NCI-H345 treated with DMSO at 0.1 percent for 48 hours (cell line): ENCODE data around the gene EGFLAM.
A peak's percentile ranks its signal among the peaks of the same experiment; 100 is the strongest.

Experiments
- DNase-seq: peaks from one replicate; lab custom pipeline; 2025; ENCODE audit not compliant: unreplicated experiment; lab: John Stamatoyannopoulos, UW

The EGFLAM gene

DNA sequence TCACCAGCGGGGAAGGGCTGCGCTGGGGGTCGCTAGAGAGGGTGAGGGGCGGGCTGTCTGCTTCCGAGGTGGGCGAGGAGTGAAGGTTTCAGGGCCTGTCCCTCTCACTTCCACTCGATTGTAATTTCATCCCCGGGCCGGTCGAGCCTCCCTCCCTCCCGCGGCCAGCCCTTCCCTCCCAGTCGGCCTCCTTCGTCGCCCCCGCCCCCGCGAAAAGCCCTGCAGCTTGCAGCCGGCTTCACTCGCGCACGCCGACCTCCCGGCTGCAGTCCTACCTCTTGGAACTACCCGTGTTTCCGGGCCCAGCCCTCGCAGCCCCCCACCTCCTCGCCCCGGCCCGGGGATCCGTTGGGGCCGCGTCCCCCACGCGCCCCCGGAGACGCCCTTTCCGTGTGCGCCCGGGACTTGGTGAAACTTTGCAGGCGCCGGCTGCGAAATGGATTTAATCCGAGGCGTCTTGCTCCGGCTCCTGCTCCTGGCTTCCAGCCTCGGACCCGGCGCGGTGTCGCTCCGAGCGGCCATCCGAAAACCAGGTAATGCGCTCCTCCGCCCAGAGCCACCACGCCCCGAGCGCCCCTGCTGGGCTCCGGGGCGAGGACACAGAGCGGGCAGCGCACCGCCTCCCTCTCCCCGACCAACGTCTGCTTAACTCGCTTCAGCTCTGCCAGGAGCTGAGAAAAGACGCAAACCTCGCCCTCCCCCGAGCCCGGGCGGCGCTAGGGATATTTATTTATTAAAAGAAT, at the start of gene EGFLAM:
Gene EGFLAM, plus strand, starts transcription at position 241 of the 743 bp plus-strand sequence. Its CDS starts 196 bp downstream, at position 437.
- peak; percentile 1 for DNase-seq

DNA sequence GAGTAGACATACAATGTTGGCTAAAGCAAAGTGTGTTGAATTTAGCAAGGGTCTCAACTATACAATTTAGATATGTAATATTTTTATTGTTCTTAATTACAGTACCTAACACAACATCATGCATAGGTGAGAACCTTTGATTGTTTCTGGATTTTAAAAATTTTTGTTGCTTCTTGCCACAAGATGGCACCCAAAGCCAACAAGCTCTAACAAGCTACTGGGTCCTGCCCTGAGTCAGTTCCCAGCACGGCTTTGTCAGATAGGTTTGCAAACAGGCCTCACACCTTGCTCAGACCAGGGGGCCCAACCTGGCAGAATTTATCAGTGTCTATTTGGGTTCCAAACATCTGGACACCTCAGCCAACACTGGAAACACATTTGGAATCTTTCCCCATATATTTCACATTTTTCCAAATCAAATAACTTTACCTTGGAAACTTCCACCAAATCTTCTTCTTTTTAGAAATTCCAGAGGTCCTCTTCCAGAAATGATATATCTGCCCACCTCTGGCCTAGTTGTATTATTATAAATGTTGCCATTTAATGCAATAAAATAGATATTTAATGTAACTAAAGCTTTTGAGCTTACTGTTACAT, 49.5 kb upstream of the EGFLAM start:
- no peak for DNase-seq

DNA sequence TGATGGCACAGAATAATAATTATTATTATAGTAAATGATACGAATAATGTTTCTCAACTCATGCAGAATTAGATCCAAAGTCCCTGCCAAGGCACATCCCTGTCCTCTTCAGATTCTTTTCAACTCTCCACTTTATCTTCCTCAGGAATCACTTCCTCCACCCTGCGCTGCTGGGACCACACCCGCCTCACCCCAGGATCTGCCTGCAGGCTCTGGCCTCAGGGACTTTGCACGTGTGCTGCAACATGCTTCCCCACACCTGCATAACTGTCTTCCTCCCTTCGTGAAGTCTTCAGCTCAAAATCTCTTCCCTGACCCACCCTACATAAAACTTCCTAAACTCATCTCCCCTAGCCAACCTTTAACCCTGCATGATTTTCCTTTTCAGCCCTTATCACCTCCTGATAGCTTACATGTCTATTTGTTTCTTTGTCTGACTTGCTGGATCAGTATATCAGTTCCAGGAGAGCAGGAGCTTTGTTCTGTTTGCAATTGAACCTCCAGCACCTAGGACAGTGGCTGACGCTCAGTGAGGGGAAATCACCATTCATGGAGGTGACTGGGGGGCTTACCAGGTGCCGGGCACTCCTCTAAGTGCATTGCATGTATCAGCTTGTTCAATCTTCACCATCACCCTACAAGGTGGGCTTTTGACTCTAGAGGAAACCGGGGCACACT, 47.5 kb upstream of the EGFLAM start:
- no peak for DNase-seq

DNA sequence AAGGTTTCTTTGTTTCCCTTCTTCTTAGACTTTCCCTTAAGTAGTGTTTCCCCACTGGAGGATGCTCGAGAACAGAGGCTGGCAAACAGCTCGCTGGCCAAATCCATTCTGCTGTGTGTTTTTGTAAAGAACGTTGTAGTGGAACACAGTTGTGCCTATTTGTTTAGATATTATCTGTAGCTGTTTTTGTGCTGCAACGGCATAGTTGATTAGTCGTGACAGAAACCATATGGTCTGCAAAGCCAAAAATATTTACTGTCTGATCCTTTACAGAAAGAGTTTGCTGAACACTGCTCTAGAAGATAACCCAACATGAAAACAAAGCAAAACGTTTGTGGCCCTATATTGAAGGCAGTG, 47.0 kb upstream of the EGFLAM start:
- no peak for DNase-seq

DNA sequence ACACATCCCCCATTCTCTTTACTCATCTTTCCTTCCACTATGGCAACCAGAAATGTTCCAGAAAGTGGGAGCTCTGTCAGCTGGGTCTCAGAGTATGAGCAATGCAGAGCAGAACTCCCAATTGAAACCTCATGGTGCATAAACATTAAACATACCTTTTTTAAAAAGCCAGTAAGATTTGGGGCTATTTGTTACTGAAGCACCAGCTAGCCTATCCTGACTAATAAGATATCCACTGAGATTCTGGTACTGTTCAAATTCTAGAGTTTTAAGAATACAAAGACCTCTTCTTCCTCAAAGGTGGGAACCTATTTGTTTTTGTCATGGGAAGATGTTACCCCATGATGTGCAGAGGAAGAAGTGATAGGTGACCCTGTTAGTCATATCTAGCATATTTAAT, 46.1 kb upstream of the EGFLAM start:
- DNase-seq: no peak

DNA sequence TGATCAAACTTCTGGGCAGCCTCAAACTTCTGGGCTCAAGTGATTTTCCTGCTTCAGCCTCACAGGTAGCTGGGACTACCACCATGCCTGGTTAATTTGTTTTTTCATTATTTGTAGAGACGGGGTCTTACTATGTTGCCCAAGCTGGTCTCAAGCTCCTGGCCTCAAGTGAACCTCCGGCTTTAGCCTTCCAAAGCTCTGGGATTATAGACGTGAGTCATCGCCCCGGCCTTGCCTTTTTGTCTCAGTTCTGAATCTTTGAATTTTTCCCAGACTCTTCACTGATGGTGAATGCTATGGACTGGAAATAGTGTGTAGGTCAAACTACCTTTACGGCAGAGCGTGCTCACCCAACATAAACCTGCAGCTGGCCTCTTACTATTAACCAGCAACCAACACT, 32.3 kb upstream of the EGFLAM start:
- no peak for DNase-seq

DNA sequence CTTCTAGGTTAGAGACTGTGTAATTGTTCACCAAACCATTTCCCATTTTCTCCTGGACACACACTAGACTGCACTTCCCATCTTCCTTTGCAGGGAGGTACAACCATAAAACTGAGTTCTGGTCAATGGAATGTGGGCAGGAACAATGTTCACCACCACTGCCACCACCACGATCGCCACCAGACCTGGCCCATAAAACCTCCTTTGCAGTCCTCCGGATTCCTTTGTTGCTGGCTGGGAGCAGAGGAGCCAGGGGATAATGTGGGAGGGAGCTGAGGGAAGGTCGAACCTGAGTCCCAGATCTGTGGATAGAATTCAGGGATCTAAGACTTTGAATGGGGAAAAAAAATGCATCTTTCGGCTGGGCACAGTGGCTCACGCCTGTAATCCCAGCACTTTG, 29.4 kb upstream of the EGFLAM start:
- DNase-seq: no peak

DNA sequence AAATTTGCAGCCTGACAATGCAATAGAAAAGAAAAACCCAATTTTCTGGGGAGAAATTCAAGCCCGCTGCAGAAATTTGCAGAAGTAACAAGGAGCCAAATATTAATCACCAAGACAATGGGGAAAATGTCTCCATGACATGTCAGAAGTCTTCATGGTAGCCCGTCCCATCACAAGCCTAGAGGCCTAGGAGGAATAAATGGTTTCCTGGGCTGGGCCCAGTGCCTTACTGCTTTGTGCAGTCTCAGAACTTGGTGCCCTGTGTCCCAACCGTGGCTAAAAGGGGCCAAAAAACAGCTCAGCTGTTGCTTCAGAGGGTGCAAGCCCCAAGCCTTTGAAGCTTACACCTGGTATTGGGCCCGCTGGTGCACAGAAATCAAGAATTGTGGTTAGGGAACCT, 23.6 kb upstream of the EGFLAM start:
- DNase-seq: no peak

DNA sequence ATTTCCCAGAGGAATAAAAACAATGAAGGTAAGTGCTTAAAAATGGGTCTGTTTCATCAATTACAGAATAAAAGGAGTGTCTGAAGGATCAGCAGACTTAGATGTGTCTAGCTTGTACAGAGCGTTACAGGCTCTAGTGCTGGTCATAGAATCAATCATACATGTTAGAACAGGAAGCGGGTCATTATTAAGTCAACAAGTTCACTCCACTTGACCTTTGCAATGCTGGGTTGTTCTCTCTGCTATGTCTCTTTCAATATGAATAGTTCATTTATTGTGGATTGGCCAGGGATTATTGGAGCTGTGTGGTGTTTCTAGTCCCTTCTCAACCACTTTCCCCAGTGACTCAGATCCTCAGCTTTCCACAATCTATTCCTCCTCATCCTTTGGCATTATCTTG, 20.7 kb upstream of the EGFLAM start:
- no peak for DNase-seq

DNA sequence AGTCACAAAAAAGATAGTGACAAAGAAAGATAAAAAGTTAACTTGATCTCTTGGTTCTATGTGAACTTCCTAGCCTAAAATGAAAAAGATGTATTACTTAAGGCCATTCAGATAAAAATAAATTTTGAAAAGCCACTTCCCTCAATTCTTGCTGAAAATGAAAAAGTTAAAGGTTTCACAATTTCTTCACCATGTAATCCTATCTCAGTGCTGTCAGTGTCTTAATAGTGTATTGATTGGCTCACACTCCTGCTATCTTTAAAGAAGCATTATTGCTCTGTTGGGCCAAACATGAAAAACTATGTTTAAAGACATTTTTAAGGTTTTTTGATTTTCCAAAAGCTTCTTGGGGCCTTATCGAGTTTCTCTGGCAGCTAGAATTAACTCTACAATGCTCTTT, 18.1 kb upstream of the EGFLAM start:
- no peak for DNase-seq

DNA sequence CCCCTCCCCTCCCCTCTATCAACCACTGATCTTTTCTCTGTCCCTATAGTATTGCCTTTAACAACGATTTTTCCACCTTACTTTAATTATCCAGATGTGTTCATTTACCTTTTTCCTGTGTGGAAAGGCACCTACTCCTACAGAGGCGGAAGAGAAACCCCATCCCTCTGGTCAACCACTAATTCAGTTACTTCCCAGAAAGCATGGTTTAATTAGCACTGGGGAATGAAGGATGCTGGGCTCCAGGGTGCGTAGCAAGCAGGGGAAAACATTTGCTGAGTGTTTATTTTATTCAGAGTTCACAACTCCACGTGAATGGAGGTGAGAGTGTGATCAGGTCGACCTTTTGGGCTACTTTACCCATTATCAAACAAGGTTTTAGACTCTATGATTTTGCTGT, 16.7 kb upstream of the EGFLAM start:
- DNase-seq: no peak

DNA sequence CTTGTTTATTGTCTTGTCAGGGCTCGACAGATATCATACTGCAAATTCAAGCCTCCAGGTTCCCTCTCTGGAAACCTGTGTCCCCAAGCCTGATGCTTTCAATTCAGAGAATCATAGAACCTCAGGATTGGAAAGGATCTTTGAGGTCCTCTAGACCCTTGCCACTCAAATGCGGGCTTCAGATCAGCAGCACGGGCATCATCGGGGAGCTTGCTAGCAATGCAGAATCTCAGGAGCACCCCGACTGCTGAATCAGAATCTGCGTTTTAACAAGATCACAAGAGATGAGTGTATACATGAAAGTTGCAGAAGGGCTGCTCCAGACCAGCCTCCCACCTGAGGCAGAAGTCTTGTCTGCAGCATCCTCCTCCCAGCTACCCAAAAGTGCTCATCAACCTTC, 13.1 kb upstream of the EGFLAM start:
- no peak for DNase-seq

DNA sequence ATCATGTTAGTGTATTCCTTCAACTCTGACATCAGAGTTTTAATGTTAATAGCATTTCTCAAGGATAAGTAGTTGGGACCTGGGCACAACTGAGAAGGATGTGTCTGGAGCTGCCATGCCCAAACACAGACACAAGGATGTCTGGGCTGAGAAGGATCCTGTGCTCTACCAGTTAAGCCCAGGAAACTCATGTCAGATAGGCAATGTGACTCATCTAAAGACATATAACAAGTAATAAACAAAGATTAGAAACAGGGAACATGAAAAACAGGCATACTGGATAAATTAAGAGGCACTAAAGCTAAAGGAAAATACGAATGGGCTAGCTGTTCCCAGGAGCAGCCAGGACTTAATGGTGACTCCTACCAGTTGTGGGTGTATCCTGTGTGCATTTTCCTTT, 9.1 kb upstream of the EGFLAM start:
- DNase-seq: no peak

DNA sequence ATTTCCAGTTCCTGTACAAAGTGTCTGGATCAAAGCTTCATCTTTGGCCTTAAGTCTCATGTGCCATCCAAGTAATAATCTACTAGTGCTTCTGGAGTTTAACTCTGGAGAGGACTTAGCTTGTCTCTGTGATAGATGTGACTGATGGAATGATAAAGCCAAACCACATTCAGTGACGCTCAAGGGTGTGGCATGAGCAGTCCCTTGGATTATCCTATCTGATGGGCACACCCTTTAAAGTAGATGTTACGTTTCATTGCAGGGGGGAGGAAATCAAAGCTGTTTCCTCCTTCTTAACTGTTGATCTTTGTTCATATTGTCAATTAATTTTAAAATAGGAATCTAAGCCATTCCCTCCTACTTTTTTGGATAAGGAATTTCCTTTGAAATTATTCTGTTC, 8.5 kb upstream of the EGFLAM start:
- DNase-seq: no peak

DNA sequence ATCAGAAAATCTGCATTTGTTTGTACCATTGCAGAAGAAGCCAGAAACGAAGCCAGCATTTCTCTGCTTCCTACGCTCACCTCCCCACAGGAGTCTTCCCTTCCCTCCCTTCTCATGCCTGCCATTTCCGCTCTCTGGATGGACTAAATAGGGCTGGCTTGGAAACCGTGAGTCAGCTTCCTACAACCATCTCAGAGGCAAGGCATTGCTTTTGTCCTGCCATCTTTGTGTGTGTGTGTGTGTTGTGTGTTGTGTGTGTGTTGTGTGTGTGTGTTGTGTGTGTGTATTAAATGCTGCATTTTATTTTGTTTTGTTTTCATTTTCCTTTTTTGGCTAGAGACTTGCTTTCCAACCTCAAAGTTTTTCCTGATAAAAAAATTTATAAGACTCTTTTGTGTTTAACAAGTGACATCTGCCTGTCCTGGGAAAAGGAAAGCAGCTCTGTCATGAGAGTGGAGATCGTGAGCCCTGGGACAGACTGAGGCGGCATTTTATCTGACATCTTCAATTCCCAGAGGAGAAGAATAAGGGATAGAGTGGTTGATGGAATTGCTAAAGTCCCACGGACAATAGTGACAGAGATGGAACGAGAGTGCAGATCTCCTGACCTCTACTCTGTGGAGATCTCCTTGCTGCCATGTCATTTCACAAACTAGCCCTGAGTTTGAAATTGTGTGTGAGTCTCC, 7.5 kb upstream of the EGFLAM start:
- no peak for DNase-seq

DNA sequence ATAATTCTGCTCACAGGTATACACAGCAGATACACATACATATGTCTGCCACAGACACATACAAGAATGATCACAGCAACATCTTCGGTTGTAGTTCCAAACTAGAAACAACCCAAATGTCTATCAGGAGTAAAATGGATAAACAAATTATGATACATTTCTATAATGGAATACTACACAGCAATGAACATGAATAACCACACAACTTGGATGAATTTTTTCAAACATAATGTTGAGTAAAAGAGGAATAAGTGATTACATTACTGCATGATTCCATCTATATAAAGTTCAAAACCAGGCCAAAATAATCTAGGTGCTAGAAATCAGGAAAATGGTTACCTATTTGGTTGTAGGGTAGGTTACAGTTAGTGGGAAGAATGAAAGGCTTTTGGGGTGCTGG, 4.6 kb upstream of the EGFLAM start:
- DNase-seq: no peak

DNA sequence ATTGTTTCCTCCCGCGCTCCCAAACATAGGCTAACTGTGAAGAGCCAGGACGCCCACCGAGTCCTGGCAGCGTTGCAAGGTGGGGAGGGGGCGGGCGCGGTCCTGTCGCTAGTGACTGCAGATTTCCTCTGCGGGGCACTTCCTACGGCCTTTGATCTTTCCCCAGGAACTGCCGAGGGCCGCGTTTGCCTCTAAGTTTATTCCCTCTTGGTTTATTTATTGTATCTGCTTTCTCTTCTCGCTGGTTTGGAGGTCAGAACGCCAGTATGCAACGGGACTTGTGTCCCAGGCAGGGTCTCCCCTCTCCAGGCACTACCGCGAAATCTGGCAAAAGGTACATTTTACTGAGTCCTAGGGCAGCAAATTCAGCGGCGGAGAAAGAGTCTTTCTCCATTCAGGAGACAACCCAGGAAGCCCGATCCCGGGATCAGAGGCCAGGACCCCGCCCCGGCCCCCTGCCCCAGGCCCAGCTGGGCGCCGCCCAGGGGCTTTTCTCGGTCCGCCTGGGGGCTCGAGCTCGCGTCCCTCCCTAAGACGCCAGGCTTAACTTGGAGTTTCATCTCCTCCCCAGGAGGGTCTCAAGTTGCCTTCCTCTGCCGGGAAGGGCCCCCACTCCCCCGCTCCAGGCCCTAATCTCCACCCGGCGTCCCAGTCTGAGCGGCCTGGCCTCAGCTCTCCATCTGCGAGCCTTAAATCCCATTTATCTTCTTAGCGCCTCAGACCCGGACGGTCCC, 884 bp upstream of the EGFLAM start:
- no peak for DNase-seq

DNA sequence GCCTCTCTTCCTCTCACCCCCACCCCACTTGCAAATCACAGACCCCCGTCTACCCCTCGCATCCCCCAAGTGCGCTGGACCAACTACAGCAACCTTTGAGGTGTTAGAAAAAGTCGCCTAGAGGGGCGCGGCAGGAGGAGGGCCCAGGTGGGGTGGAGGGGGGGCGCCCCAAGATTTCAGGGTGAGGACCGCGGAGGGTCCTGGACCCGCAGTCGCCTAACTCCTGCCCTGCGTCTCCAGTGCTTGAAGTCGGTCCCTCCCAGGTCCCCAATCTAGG, 379 bp upstream of the EGFLAM start:
- DNase-seq: no peak

DNA sequence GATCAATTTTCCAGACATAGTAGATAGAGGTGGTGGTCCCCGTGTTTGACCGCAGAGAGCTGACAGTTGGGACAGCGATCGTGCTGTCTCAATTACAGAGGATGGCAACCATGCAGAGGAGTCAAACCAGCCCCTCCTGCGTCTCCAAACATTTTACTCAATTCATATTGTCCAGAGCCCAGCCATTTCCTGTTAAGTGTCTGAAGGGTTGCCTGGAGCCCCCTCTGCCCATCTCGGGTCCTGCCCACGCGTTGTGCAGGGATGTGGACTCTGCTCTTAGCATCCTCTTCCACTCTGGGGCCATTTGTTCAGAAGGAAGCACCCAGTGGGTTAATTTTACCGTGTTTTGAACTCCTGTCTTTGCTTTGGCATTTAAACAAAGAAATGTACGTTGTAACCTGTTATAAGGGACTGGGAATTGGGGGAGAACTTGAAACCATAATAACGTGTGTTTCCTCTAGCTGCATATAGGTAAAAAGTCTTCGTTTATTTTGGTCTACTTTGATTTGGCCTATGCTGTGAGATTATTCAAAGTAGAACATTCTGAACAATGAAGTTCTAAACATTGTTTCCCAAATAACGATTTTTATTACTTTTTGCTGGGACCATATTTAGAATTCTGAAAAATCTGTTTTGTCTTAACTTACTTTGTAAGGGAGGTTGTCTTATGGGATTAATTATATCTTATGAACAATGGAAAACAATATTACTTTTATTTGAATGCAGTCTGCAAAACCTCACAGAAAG, 876 bp downstream of the EGFLAM start:
- DNase-seq: no peak

DNA sequence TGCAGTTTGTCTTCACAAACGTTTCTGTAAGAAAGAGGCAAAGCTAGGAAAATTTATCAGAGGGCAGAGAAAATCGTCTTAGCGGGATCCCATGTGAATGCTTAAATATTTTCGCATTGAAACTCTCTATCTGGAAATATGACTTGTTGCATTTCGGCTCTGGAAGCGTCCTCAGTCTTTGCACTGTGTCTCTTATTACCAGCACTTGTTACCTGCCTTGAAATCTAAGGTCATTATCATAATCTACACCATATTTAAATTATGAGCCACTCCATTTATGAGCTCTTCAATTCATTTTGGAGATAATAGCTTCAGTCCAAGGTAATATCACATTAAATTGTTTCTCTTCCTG, 1.4 kb downstream of the EGFLAM start:
- no peak for DNase-seq

DNA sequence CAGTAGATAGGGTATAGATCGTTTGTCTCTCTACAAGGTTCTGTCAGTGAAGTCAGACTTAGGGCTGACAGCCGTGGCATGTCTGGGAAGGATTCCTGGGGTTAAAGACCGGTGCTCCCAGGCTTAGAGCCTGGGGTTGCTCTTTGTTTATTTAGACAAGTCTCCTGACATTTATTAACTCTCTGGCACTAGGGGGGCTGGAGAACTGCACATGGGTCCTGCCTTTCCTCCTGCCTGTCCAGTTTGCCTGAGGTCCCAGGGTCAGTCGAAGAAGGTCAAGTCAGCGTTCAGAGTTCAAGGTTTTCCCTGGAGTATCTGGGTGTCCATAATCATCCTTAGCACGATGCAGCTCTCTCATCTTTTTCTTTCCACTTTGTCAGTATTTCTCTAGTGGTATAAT, 5.6 kb downstream of the EGFLAM start:
- DNase-seq: no peak
